Measurements from ENCODE around the gene FAM83C. TPM values are rescaled to one million over a fixed set of nuclear protein-coding genes. Genes with fewer than 3 reads are reported as not detected.
A peak's percentile ranks its signal among the peaks of the same experiment; 100 is the strongest.

Gene FAM83C
- total and polyA plus RNA-seq, 9 of the 15 experiments (the other 6 are each of a cell fraction or from before 2014, with no cell fraction given), result not detected

DNA sequence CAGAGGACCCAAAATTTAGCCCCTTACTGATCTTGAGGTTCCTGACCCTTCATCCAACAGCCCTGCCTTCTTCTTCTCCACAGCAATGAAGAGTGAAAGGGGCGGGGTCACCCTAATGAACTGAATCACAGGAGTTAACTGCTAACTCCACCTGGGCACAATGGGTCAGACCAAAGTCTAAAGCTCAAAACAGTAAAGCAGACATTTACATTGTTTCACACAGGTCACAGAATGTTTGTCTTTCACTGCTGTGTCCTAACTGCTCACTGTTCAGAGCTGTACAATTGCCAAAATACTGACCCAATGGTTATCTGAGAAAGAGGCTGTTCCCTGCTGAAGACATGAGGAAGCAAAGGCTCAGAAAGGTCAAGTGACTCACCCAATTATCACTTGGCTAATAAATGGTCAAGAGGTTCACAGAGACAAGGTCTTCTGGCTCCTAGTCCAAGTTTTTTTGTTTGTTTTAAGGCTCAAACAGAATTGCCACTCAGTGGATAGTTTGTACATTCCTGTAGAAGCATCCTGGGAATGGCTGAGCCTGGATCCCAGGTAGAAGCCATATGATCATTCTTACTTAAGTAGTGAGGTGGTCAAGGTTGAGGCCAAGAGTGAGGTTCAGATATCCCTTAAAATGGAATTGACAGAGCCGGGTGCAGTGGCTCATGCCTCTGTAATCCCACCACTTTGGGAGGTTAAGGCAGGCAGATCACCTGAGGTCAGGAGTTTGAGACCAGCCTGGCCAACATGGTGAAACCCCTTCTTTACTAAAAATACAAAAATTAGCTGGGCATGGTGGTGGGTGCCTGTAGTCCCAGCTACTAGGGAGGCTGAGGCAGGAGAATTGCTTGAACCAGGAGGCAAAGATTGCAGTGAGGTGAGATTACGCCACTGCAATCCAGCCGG, 35.1 kb upstream of the FAM83C start (continued):
- TF ChIP-seq FOSL1 (tag; conservative IDR thresholded peaks at IDR 0.05), result peak; percentile 93
- TF ChIP-seq, protein P1, sequence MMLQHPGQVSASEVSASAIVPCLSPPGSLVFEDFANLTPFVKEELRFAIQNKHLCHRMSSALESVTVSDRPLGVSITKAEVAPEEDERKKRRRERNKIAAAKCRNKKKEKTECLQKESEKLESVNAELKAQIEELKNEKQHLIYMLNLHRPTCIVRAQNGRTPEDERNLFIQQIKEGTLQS (IDR thresholded peaks at IDR 0.05), result peak; percentile 75
- TF ChIP-seq, protein P1 (CRISPR knock-in tag; conservative IDR thresholded peaks at IDR 0.05), result no peak
- TF ChIP-seq NFIC (IDR thresholded peaks at IDR 0.05), result peak; percentile 73
- TF ChIP-seq, protein P2, sequence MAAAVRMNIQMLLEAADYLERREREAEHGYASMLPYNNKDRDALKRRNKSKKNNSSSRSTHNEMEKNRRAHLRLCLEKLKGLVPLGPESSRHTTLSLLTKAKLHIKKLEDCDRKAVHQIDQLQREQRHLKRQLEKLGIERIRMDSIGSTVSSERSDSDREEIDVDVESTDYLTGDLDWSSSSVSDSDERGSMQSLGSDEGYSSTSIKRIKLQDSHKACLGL (CRISPR knock-in tag; IDR thresholded peaks at IDR 0.05; ENCODE audit: borderline replicate concordance, poor library complexity, severe bottlenecking), result no peak
- TF ChIP-seq DPF2 (IDR thresholded peaks at IDR 0.05), result peak; percentile 80
- 0 out of 2 replicates have a peak, but pooled peaks have one; percentile 46 for TF ChIP-seq LCOR (CRISPR knock-in tag; IDR thresholded peaks at IDR 0.05)
- no peak for TF ChIP-seq RBM14 (IDR thresholded peaks at IDR 0.05; ENCODE audit: borderline replicate concordance, insufficient read depth, low read depth, low read length)
- TF ChIP-seq EZH2 (IDR thresholded peaks at IDR 0.05; ENCODE audit: borderline replicate concordance, low read depth, low read length), result no peak
- no peak for TF ChIP-seq TRIM25 (IDR thresholded peaks at IDR 0.05; ENCODE audit: borderline replicate concordance)
- no peak for TF ChIP-seq ELK3 (CRISPR knock-in tag; IDR thresholded peaks at IDR 0.05)
- TF ChIP-seq HMGN3 (IDR thresholded peaks at IDR 0.05; ENCODE audit: borderline replicate concordance, extremely low read depth, insufficient read length, low read depth, low read length), result no peak
- no peak for TF ChIP-seq MEIS2 (IDR thresholded peaks at IDR 0.05; ENCODE audit: partially characterized antibody)
- TF ChIP-seq RAD51 (IDR thresholded peaks at IDR 0.05; ENCODE audit: borderline replicate concordance, low read depth), result no peak
- TF ChIP-seq TEAD4 (IDR thresholded peaks at IDR 0.05; ENCODE audit: low read length), result peak; percentile 46; the same call in 1 of the 2 replicates
- no peak for TF ChIP-seq TEAD4 (CRISPR knock-in tag; IDR thresholded peaks at IDR 0.05; ENCODE audit: borderline replicate concordance)
- peak; percentile 32; the same call in 1 of the 2 replicates for TF ChIP-seq ESRRA (IDR thresholded peaks at IDR 0.05; ENCODE audit: borderline replicate concordance, low read depth)
- no peak for TF ChIP-seq ZBTB7A (IDR thresholded peaks at IDR 0.05; ENCODE audit: borderline replicate concordance, control insufficient read depth, low read depth, low read length)
- TF ChIP-seq HDAC8 (tag; IDR thresholded peaks at IDR 0.05), result no peak
- TF ChIP-seq TAL1 (IDR thresholded peaks at IDR 0.05), result peak; percentile 27; the same call in 1 of the 2 replicates
- TF ChIP-seq HBP1 (CRISPR knock-in tag; IDR thresholded peaks at IDR 0.05), result no peak
- no peak for TF ChIP-seq POLR2H (tag; IDR thresholded peaks at IDR 0.05; ENCODE audit: low read depth)
